Colonic mucosa (tissue), 4 donors: ENCODE data around the gene SNAP47. TPM values are rescaled to one million over a fixed set of nuclear protein-coding genes. Genes with fewer than 3 reads are reported as not detected.

ENCODE experiments used
- DNase-seq: peaks from one replicate; pipeline ENCODE4 v3.0.0-alpha.2; 2020
- H3K27ac ChIP-seq: fragments of 200-600 bp; one replicate; pipeline ENCODE4 v1.8.0; 2021
- H3K27me3 ChIP-seq: fragments of 200-600 bp; one replicate; pipeline ENCODE4 v1.8.0; 2021
- H3K36me3 ChIP-seq: fragments of 200-600 bp; one replicate; pipeline ENCODE4 v1.8.0; 2021
- H3K4me1 ChIP-seq: fragments of 200-600 bp; one replicate; pipeline ENCODE4 v1.8.0; 2021; ENCODE audit warnings: mild to moderate bottlenecking
- H3K4me3 ChIP-seq: fragments of 200-600 bp; one replicate; pipeline ENCODE4 v1.8.0; 2021
- H3K9ac ChIP-seq, 2 donors: one replicate each; pipeline ENCODE4 v1.7.0; 2013; ENCODE audit warnings: control low read depth in 2 of 2, low read depth in 2 of 2, low read length in 2 of 2
- H3K9me3 ChIP-seq: fragments of 200-600 bp; one replicate; pipeline ENCODE4 v1.8.0; 2021
- CTCF ChIP-seq: fragments of 200-600 bp; IDR thresholded peaks from one replicate; pipeline ENCODE4 v1.8.0; 2022; ENCODE audit warnings: antibody characterized with exemption, mild to moderate bottlenecking
- intact Hi-C: fragments of 100-400 bp; cut with DNase I; formaldehyde crosslinking; loops from one replicate; pipeline ENCODE4 v1.14.1; 2022
- total RNA-seq, 2 donors: library from RNA; stranded (reverse); fragmentation: NEBNext Ultra II Directional in 1 of 2; extraction: Animal tissue kit (Norgen Biotek cat#: 25700) in 1 of 2; gene quantifications; one replicate each; pipeline ENCODE4 v1.2.1, GENCODE V29; 2021
- donor health status: healthy.
- donor health status: DM: no; HTN: no; CAD: no.
- donor health status: DM: no; HTN: no; CAD: no.

Gene SNAP47
- total RNA-seq, 2 donors from 2014 or later, result 19.0 to 28.0 TPM

- Histone ChIP-seq H3K9ac (no peak overlapping the region), H3K9me3 (no peaks in the 10 kb centered on the region), H3K4me3 (no peak overlapping the region), H3K36me3 (no peaks in the 10 kb centered on the region), H3K4me1 (peaks cover 12% of the 10 kb centered on the region), H3K27me3 (no peaks in the 10 kb centered on the region), H3K27ac (no peak overlapping the region)
- no peak for DNase-seq
- intact Hi-C loops, result no loop called here
- no peak for TF ChIP-seq CTCF
Observed at GRCh38 chr1:227765261-227766014, 30.2 kb downstream of the SNAP47 start.

- no peaks in the 10 kb centered on the region for H3K9me3 ChIP-seq
- H3K4me1 ChIP-seq, result peaks cover 12% of the 10 kb centered on the region
- no peak overlapping the region for H3K9ac ChIP-seq
- intact Hi-C loops, result no loop called here
- no peaks in the 10 kb centered on the region for H3K36me3 ChIP-seq
- peak; percentile 48 for DNase-seq
- no peak for TF ChIP-seq CTCF
- H3K4me3 ChIP-seq, result no peak overlapping the region
- no peak overlapping the region for H3K27ac ChIP-seq
- H3K27me3 ChIP-seq, result no peaks in the 10 kb centered on the region
Observed at GRCh38 chr1:227766015-227766634, 30.9 kb downstream of the SNAP47 start.

- Histone ChIP-seq H3K4me3 (no peak overlapping the region), H3K4me1 (peaks cover 12% of the 10 kb centered on the region), H3K27ac (no peak overlapping the region), H3K27me3 (no peaks in the 10 kb centered on the region), H3K9ac (no peak overlapping the region), H3K36me3 (no peaks in the 10 kb centered on the region), H3K9me3 (no peaks in the 10 kb centered on the region)
- no peak for TF ChIP-seq CTCF
- intact Hi-C loops, result no loop called here
- no peak for DNase-seq
Observed at GRCh38 chr1:227766653-227767277, 31.5 kb downstream of the SNAP47 start.

GRCh38 chr1:227767401-227768124, 32.3 kb downstream of the SNAP47 start:
- Histone ChIP-seq H3K27ac (no peak overlapping the region), H3K27me3 (no peaks in the 10 kb centered on the region), H3K4me1 (peaks cover 6% of the 10 kb centered on the region), H3K4me3 (no peak overlapping the region), H3K36me3 (no peaks in the 10 kb centered on the region), H3K9me3 (no peaks in the 10 kb centered on the region), H3K9ac (no peak overlapping the region)
- intact Hi-C loops, result no loop called here
- no peak for TF ChIP-seq CTCF
- DNase-seq, result no peak

- no peaks in the 10 kb centered on the region for H3K9me3 ChIP-seq
- peaks cover 1% of the 10 kb centered on the region for H3K4me1 ChIP-seq
- no peak overlapping the region for H3K4me3 ChIP-seq
- no peaks in the 10 kb centered on the region for H3K27me3 ChIP-seq
- intact Hi-C loops, result no loop called here
- no peak for TF ChIP-seq CTCF
- peak; percentile 53 for DNase-seq
- H3K27ac ChIP-seq, result no peak overlapping the region
- H3K36me3 ChIP-seq, result no peaks in the 10 kb centered on the region
- no peak overlapping the region for H3K9ac ChIP-seq
Observed at GRCh38 chr1:227768125-227768439, 32.8 kb downstream of the SNAP47 start.
